Uterus (tissue), 2 donors: ENCODE data around the gene KRTAP19-5.

ENCODE experiments used
- CTCF ChIP-seq, 4 experiments: fragments of 200-600 bp in 2 of 4; fragments of 450-650 bp in 2 of 4; sonication (generic) in 2 of 4; IDR thresholded peaks; one replicate each; pipeline ENCODE4 v1.5.1; 2016 to 2019; ENCODE audit warnings: antibody characterized with exemption in 4 of 4, mild to moderate bottlenecking in 2 of 4, moderate library complexity in 1 of 4
- POLR2A ChIP-seq, 2 donors: fragments of 450-650 bp; IDR thresholded peaks; one replicate each; pipeline ENCODE4 v1.6.1; 2016; ENCODE audit warnings: antibody characterized with exemption in 2 of 2, mild to moderate bottlenecking in 1 of 2, moderate library complexity in 1 of 2

GRCh38 chr21:30491963-30492428, 9.9 kb downstream of the KRTAP19-5 start, which contains the start of gene KRTAP19-3:
- TF ChIP-seq CTCF (IDR thresholded peaks at IDR 0.05) (no peak), POLR2A (IDR thresholded peaks at IDR 0.05) (no peak)
